GM12801 (cell line): ENCODE measurements around the gene PAFAH1B1.

Experiments used
- TF ChIP-seq, protein P1 (sequence below): IDR thresholded peaks from one replicate; pipeline ENCODE4 v1.5.1; 2011; ENCODE audit warnings: control low read depth; ENCODE audit not compliant: insufficient read length; ENCODE audit errors: extremely low read depth

PAFAH1B1 gene

GRCh38 chr17:2602597-2603017, 9.2 kb downstream of the PAFAH1B1 start:
- TF ChIP-seq, protein P1, sequence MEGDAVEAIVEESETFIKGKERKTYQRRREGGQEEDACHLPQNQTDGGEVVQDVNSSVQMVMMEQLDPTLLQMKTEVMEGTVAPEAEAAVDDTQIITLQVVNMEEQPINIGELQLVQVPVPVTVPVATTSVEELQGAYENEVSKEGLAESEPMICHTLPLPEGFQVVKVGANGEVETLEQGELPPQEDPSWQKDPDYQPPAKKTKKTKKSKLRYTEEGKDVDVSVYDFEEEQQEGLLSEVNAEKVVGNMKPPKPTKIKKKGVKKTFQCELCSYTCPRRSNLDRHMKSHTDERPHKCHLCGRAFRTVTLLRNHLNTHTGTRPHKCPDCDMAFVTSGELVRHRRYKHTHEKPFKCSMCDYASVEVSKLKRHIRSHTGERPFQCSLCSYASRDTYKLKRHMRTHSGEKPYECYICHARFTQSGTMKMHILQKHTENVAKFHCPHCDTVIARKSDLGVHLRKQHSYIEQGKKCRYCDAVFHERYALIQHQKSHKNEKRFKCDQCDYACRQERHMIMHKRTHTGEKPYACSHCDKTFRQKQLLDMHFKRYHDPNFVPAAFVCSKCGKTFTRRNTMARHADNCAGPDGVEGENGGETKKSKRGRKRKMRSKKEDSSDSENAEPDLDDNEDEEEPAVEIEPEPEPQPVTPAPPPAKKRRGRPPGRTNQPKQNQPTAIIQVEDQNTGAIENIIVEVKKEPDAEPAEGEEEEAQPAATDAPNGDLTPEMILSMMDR: no peak

DNA sequence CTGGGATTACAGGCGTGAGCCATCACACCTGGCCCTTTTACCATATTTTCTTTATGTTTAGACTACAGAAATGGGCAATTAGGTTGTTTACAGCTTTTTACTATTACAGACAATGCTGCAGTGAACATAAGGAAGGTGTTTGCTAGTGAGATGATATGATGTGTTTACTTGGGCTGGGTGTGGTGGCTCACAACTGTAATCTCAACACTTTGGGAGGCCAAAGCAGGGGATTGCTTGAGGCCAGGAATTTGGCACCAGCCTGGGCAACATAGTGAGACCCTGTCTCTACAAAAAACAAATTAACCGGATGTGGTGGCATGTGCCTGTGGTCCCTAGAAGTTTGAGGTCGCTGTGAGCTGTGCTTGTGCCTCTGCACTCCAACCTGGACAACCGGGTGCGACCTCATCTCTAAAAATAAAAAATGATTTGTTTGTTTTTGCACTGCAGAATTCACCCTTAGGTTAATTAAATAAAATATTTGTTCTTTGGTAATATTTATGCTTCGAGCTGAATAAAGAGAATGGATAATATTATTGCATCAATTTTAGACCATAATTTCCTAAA, 15.0 kb downstream of the PAFAH1B1 start:
- TF ChIP-seq, protein P1: no peak

DNA sequence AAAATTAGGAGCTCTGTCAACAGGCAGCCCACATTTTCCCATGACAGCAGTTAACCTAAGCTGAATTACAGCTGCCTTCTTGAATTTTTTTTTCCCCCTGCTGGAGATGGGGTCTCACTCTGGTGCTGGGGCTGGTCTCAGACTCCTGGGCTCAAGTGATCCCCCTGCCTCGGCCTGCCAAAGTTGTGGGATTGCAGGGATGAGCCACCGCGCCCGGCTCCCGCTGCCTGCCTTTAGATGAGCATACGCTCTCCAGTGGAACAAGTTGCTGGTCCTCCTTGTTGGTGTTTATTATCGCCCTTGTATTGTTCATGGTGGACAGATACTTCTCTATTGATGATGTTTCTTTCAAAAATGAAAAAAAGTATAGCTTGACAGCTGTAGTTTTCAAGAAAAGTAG, 15.6 kb downstream of the PAFAH1B1 start:
- TF ChIP-seq, protein P1: no peak

GRCh38 chr17:2610195-2611175, 17.0 kb downstream of the PAFAH1B1 start:
- TF ChIP-seq, protein P1: no peak

DNA sequence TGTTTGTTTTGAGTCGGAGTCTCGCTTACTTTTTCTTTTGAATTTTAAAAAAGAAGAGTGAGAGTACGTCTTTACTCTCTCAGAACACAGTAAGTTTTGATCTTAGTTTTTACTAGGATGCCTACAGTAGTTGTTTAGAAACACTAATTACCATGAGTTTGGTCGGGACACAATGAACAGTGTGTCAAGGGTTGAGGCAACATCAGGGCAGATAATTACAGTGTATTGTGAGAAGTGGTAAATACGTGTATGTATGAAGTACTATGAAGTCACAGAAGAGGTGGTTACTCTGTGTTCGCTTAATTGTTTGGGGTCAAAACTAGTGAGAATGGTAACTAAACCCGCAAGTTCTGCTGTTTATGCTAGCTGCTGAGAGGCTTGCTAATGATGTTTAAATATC, 18.2 kb downstream of the PAFAH1B1 start:
- TF ChIP-seq, protein P1: no peak

DNA sequence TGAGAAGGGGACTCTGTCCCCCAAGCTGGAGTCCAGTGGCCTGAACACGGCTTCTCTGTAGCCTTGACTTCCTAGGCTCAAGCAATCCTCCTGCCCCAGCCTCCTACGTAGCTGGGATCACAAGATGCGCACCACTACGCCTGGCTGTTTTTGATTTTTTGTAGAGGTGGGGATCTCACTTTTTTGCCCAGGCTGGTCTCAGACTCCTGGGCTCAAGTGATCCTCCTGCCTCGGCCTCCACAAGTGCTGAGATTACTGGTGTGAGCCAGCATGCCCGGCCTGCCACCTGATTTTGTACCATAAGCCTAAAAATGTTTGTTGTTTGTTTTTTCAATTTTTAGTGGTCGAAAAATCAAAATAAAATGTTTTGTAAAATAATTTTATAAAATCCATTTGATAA, 19.2 kb downstream of the PAFAH1B1 start:
- TF ChIP-seq, protein P1: no peak

GRCh38 chr17:2613089-2613808, 19.8 kb downstream of the PAFAH1B1 start:
- TF ChIP-seq, protein P1: no peak
